Naive B cell (primary cell): ENCODE data around the gene MYEOV. TPM values are rescaled to one million over a fixed set of nuclear protein-coding genes. Genes with fewer than 3 reads are reported as not detected.
A peak's percentile ranks its signal among the peaks of the same experiment; 100 is the strongest.

Experiments used
- ATAC-seq, 2 donors: fragments of 150-1000 bp; cut with Tn5 transposase; 2 replicates each; pipeline ENCODE4 v1.10.0; 2021; ENCODE audit warnings: low read depth in 2 of 2, mild to moderate bottlenecking in 2 of 2, moderate library complexity in 2 of 2
- DNase-seq: peaks from one replicate; pipeline ENCODE4 v3.0.0; 2022
- H3K27ac Mint-ChIP-seq, 6 donors: one replicate each; pipeline ENCODE4 v1.8.0; 2020 to 2022; ENCODE audit warnings: mild to moderate bottlenecking in 6 of 6, mixed read lengths in 6 of 6, moderate library complexity in 5 of 6, inconsistent platforms in 2 of 6
- H3K27me3 Mint-ChIP-seq, 3 donors: one replicate each; pipeline ENCODE4 v1.8.0; 2021 to 2022; ENCODE audit warnings: mixed read lengths in 3 of 3, mild to moderate bottlenecking in 1 of 3
- H3K36me3 Mint-ChIP-seq, 2 donors: one replicate each; pipeline ENCODE4 v1.8.0; 2020 to 2022; ENCODE audit warnings: mixed read lengths in 2 of 2, inconsistent platforms in 1 of 2, mild to moderate bottlenecking in 1 of 2
- H3K4me1 Mint-ChIP-seq, 3 donors: one replicate each; pipeline ENCODE4 v1.8.0; 2020 to 2022; ENCODE audit warnings: mixed read lengths in 3 of 3, inconsistent platforms in 1 of 3, mild to moderate bottlenecking in 1 of 3, moderate library complexity in 1 of 3
- H3K4me3 Mint-ChIP-seq, 8 donors: one replicate each; pipeline ENCODE4 v1.8.0; 2020 to 2022; ENCODE audit warnings: mild to moderate bottlenecking in 8 of 8, mixed read lengths in 8 of 8, moderate library complexity in 8 of 8, inconsistent platforms in 2 of 8
- H3K9me3 Mint-ChIP-seq, 7 donors: one replicate each; pipeline ENCODE4 v1.8.0; 2020 to 2022; ENCODE audit warnings: mixed read lengths in 7 of 7, mild to moderate bottlenecking in 5 of 7, inconsistent platforms in 2 of 7, moderate library complexity in 1 of 7
- polyA plus RNA-seq, 6 donors: library from polyadenylated mRNA; unstranded; fragments of 300-500 nt; fragmentation: Illumina TruSeq; gene quantifications; one replicate each; pipeline ENCODE4 v1.2.3, GENCODE V29; 2021; ENCODE audit warnings: low read depth in 6 of 6

MYEOV gene
- polyA plus RNA-seq, 6 donors from 2014 or later: 0.25 TPM; not detected in 5

DNA sequence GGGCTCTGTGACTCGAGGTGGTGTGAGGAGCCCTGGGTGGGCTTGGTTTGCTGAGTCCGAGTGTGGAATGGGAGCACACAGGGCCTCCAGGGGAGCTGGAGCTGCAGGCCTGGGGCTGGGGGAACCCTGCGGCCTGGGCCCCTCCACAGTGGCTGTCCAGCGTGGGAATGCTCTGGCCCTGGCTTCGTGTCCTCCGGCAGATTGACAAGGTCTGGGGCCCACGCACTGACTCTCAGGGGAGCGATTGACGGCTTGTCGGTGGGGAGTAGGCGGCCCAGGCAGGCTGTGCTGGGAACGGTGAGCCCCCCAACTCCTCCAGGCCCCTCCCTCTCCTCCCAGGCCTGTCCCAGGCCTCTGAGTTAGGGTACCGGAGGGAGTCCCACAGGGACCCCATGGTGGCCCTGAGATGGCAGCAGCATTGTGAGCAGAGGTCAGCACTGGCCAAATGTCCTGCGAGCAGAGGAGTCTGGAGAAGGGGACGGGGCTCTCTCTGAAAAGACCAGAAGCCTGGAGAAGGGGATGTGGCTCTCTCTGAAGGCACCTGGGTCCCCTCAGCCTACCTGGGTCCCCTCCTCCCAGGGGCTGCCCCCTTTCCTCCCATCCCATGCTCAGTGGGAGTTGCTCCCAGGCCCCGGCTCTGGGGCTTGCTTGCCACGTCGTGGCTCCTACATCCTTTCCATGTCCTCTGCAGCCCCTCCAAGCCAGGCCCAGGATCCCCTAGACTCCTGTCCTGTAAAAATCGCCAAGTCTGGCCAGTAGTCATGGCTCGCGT, 23.8 kb upstream of the MYEOV start:
- H3K27ac Mint-ChIP-seq: no peak overlapping the region
- H3K4me1 Mint-ChIP-seq: peaks cover 0 to 2% (median 0%) of the 10 kb centered on the region in 3 donors
- no peak overlapping the region for H3K4me3 Mint-ChIP-seq
- DNase-seq (no peak), ATAC-seq (no peak)
- H3K27me3 Mint-ChIP-seq: peaks cover 4 to 12% (median 4%) of the 10 kb centered on the region in 3 donors
- no peaks in the 10 kb centered on the region for H3K36me3 Mint-ChIP-seq
- peaks cover 0 to 6% (median 0%) of the 10 kb centered on the region in 7 donors for H3K9me3 Mint-ChIP-seq

DNA sequence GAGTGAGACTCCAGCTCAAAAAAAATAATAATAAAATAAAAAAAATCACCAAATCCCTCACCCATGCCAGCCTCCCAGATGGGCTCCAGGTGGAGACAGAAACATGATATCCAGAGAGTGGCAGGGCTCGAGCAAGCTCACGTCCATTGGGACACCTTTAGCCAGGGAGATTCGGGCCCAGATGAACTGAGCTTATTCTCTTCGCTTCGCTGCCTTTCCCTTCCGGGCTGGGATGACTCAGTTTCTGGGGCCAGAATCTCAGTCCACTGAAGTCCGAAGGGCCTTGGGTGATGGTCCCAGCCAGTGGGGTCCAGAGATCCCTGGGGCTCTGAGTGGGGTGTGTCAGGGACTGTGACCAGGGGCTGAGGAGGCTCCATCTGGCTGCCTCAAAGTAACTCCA, 23.0 kb upstream of the MYEOV start:
- Mint-ChIP-seq H3K4me1 (peaks cover 0 to 2% (median 0%) of the 10 kb centered on the region in 3 donors), H3K4me3 (no peak overlapping the region), H3K27me3 (peaks cover 4 to 11% (median 11%) of the 10 kb centered on the region in 3 donors), H3K36me3 (no peaks in the 10 kb centered on the region), H3K27ac (peak overlapping the region in 1 of 6 donors; percentile 62), H3K9me3 (peaks cover 0 to 6% (median 0%) of the 10 kb centered on the region in 7 donors)
- ATAC-seq (no peak), DNase-seq (no peak)

DNA sequence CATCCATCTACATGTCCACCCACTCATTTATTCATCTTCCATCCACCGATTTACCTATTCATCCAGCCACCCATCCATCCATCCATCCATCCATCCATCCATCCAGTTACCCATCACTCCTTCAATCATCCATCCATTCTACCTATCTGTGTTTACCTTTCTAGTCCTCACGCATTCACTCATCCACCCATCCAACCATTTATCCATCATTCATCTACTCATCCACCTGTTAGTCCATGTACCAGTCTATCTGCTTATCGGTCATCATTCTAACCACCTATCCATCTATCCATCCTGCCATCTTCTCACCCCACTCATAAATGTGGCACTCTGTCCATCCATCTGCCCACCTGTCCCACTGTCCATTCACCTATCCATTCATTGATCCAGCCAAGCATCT, 21.9 kb upstream of the MYEOV start:
- ATAC-seq (no peak), DNase-seq (no peak)
- peaks cover 0 to 2% (median 0%) of the 10 kb centered on the region in 3 donors for H3K4me1 Mint-ChIP-seq
- peaks cover 4 to 11% (median 10%) of the 10 kb centered on the region in 3 donors for H3K27me3 Mint-ChIP-seq
- peaks cover 0 to 6% (median 0%) of the 10 kb centered on the region in 7 donors for H3K9me3 Mint-ChIP-seq
- no peaks in the 10 kb centered on the region for H3K36me3 Mint-ChIP-seq
- H3K27ac Mint-ChIP-seq: peak overlapping the region in 1 of 6 donors; percentile 0
- H3K4me3 Mint-ChIP-seq: no peak overlapping the region

DNA sequence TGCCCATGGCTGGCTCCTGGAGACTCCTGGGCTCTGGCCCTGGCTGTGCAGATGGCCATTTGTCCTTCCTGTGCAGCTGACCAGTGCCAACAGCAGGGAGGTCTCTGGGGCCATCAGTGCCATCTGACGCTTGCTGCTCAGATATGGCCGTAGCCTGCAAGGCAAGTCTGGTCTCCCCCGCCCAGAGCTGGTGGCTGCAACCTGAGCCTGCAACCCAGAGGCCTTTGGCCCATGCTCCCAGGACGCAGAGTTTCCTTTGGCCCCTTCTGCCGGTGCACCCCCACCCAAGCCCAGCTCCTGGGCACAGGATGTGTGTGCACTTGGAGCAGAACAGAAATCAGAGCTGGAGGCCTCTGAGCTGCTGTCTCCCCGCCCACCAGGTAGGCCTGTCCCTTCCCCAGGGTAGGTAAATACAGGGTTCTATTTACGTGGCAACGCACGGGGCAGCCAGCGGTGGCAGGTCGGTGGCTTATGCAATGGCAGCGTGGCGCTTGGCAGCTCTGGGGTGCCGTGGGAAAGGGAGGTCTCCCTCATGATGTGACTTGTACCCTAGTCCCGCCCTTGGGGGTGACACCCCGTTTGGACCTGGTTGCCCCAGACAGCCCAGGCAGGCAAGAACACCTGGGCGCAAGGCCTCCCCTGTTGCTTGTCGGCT, 21.0 kb upstream of the MYEOV start:
- Mint-ChIP-seq H3K9me3 (peaks cover 0 to 6% (median 0%) of the 10 kb centered on the region in 7 donors), H3K27ac (peak overlapping the region in 1 of 6 donors; percentile 37), H3K27me3 (peaks cover 4 to 11% (median 6%) of the 10 kb centered on the region in 3 donors), H3K36me3 (no peaks in the 10 kb centered on the region), H3K4me1 (peaks cover 0 to 5% (median 0%) of the 10 kb centered on the region in 3 donors), H3K4me3 (no peak overlapping the region)
- DNase-seq: no peak
- ATAC-seq: no peak

DNA sequence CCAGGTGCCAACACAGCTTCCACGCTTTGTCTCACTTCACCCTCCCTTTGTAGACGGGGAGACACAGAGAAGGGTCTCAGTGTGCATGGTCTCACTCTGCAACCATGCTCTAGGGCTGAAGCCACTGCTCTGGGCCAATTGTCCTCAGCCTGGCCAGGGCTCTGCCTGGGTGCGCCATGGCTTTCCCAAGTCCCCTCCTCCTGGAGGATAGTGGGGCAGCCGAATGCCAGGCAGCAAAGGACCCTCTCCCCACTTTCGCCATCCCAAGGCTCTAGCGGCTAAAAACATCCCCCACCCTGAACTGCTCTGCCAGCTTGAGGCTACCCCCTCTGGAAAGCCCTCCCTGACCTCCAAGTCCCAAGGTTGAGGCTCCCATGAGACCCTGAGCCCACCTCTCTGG, 20.4 kb upstream of the MYEOV start:
- no peak for ATAC-seq
- Mint-ChIP-seq H3K4me3 (peak overlapping the region in 1 of 8 donors; percentile 66), H3K27ac (no peak overlapping the region), H3K36me3 (no peaks in the 10 kb centered on the region), H3K9me3 (peaks cover 0 to 6% (median 0%) of the 10 kb centered on the region in 7 donors), H3K27me3 (peaks cover 4 to 11% (median 6%) of the 10 kb centered on the region in 3 donors), H3K4me1 (peaks cover 0 to 5% (median 0%) of the 10 kb centered on the region in 3 donors)
- DNase-seq: no peak

DNA sequence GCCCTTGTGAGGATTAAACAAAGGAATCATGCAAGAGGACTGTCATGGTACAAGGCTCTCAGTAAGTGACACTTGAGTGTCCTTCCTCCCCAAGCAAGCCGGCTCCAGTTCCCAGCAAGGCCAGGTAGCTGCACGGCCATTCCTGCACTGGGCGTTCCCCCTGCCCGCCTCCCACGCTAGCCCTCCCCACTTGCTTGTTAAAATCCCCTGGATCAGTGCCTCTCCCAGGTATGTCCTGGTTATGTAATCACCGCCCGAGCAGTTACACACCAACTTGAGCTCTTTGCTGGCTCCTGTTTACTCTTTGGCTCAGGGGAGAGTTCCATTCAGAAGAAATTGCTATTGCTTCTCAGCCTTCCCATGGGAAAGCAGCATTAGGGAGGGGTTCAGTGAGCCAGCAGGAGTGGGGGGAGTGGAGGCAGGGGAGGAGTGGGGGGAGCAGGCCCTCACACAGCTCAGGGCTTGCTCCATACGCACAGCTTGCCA, 19.4 kb upstream of the MYEOV start:
- H3K9me3 Mint-ChIP-seq: peaks cover 0 to 6% (median 0%) of the 10 kb centered on the region in 7 donors

DNA sequence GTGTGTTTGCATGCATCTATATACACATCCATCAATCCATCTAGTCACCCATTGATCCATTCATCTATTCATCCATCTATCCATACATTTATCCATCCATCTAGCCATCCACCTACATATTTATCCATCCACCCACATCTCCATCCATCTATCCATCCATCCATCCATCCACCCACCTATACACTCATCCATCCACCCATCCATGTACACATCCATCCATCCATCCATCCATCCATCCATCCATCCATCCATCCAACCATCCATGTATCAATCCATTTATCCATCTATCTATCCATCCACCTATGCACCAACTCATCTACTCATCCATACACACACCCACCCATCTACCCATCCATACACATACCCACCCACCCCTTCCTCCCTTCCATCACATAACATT, 18.8 kb upstream of the MYEOV start:
- H3K9me3 Mint-ChIP-seq: peaks cover 0 to 6% (median 0%) of the 10 kb centered on the region in 7 donors
- H3K4me3 Mint-ChIP-seq: no peak overlapping the region
- no peak for ATAC-seq
- peaks cover 0 to 5% (median 0%) of the 10 kb centered on the region in 3 donors for H3K4me1 Mint-ChIP-seq
- no peaks in the 10 kb centered on the region for H3K36me3 Mint-ChIP-seq
- no peak overlapping the region for H3K27ac Mint-ChIP-seq
- peaks cover 4 to 11% (median 6%) of the 10 kb centered on the region in 3 donors for H3K27me3 Mint-ChIP-seq
- DNase-seq: no peak

More for the DNA sequence above, 19.4 kb upstream of the MYEOV start:
- peaks cover 0 to 5% (median 0%) of the 10 kb centered on the region in 3 donors for H3K4me1 Mint-ChIP-seq
- no peak overlapping the region for H3K4me3 Mint-ChIP-seq
- H3K27me3 Mint-ChIP-seq: peaks cover 4 to 11% (median 6%) of the 10 kb centered on the region in 3 donors
- no peak overlapping the region for H3K27ac Mint-ChIP-seq
- no peaks in the 10 kb centered on the region for H3K36me3 Mint-ChIP-seq
- no peak for DNase-seq
- no peak for ATAC-seq

DNA sequence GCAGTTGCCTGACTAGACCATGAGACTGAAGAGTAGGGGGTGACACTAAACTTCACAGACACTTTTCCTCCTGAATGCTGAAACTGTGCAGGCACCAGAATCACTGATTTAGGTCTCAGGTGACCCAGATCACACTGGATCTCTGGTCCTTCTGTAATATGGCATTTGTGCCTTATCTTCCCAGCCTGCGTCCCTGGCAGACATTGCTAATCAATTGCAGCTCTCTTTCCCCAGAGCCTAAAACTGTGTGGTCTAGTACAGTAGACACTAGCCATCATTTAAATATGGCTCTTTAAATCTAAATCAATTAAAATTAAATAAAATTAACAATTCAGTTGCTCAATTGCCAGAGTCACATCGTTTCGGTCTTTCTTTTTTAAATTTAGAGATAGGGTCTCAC, 17.8 kb upstream of the MYEOV start:
- Mint-ChIP-seq H3K4me1 (peaks cover 0 to 4% (median 0%) of the 10 kb centered on the region in 3 donors), H3K4me3 (no peak overlapping the region), H3K27me3 (peaks cover 4 to 11% (median 6%) of the 10 kb centered on the region in 3 donors), H3K27ac (no peak overlapping the region), H3K36me3 (no peaks in the 10 kb centered on the region), H3K9me3 (peaks cover 0 to 6% (median 2%) of the 10 kb centered on the region in 7 donors)
- ATAC-seq: no peak
- DNase-seq: no peak

DNA sequence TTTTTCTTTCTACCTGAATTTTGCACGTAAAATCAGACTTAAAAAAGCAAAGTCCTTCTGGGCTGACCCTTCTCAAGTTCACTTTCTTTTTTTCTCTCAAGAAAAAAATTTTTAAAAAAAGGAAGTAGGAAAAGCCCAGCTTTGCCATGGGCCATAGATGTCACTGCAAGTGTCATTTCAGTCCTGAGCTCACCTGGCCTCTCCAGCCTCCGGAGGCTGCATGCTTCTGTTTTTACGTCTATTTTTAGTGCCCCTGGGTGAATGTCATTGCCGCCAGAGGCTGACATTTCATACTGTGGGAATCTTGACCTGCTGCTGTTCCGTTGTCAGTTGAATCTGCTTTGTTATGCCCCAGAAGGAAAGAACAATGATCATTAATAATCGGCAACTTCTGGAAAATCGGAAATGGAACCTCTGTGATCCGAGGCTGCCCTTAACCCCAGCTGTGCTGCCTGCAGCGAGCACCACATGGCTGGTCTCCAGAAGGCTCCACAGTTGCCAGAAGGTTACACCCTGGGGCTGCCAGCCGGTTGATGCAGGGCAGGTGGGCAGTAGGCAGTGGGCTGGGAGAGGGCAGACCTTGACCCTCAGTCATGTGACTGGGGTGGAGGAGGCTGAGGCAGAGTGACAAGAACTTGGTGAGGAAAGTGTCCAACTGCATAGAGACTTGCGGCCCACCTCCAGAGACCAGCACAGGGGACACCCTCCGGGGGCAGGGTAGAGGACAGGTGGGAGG, 16.7 kb upstream of the MYEOV start:
- Mint-ChIP-seq H3K9me3 (peaks cover 0 to 4% (median 1%) of the 10 kb centered on the region in 7 donors), H3K4me3 (no peak overlapping the region), H3K4me1 (peaks cover 0 to 4% (median 0%) of the 10 kb centered on the region in 3 donors), H3K27ac (no peak overlapping the region), H3K27me3 (peaks cover under 1 to 11% (median 6%) of the 10 kb centered on the region in 3 donors), H3K36me3 (no peaks in the 10 kb centered on the region)
- no peak for ATAC-seq
- DNase-seq: no peak

DNA sequence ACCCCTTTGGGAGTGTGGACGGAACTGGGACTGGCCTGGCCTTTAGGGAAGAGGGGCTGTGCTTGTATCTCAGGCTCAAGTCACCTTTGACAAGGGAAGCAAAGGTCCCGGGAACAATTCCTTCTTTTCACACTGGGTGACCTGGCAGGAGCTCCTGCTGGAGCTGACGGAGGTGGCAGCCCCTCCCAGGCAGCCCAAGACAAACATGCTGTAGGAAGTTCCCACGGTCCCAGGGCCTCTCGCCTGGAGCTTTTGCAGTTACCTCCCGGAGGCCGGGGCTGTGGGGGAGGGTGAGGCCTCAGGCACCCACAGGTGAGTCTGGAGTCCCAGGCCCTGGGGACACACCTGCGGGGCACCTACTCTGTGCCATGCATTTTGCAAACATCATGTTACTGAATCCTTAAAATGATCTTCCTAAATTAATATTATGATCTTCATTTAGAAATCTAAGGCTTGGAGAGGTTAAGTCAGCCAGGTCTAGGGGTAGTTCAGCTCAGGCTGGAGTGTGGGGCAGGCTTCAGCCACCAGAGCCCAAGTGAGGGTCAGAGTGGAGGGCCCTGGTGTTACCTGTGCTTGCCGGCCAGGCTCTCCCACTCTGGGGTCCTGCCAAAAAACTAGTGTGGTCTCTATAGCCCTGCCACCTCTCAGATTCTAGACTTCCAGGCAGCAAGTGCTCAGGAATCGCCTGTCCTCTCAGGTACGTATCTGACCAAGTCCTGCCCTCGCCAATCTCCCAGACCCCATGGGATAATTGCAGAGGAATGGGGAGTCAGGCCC, 15.7 kb upstream of the MYEOV start:
- peaks cover 0 to 4% (median 0%) of the 10 kb centered on the region in 3 donors for H3K4me1 Mint-ChIP-seq
- H3K36me3 Mint-ChIP-seq: no peaks in the 10 kb centered on the region
- no peak overlapping the region for H3K4me3 Mint-ChIP-seq
- H3K27me3 Mint-ChIP-seq: peaks cover 0 to 11% (median 6%) of the 10 kb centered on the region in 3 donors
- peaks cover 0 to 4% (median 0%) of the 10 kb centered on the region in 7 donors for H3K9me3 Mint-ChIP-seq
- DNase-seq: no peak
- no peak for ATAC-seq
- no peak overlapping the region for H3K27ac Mint-ChIP-seq

DNA sequence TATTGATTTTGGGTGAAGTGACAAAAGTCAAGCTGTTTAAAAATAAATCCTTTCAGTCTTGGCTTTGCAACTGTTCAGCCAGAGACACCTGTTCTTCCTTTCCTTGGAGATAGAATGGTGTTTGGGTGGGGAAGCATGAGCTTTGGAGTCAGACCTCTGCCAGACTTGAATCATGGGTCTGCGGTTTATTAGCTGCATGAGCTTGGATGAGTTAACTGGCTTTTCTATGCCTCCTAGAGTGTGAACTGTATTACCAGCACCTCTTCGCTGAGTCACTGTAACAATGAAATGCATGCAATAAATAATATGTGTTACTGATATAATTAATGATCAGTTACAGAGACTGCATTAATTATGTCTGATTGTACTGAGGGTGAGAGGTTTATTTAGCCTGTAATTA, 13.5 kb upstream of the MYEOV start:
- Mint-ChIP-seq H3K9me3 (peaks cover 0 to 4% (median 0%) of the 10 kb centered on the region in 7 donors), H3K27me3 (peaks cover 0 to 12% (median 9%) of the 10 kb centered on the region in 3 donors), H3K4me1 (peaks cover 0 to 4% (median 0%) of the 10 kb centered on the region in 3 donors), H3K36me3 (no peaks in the 10 kb centered on the region), H3K4me3 (no peak overlapping the region), H3K27ac (no peak overlapping the region)
- ATAC-seq: no peak
- no peak for DNase-seq

DNA sequence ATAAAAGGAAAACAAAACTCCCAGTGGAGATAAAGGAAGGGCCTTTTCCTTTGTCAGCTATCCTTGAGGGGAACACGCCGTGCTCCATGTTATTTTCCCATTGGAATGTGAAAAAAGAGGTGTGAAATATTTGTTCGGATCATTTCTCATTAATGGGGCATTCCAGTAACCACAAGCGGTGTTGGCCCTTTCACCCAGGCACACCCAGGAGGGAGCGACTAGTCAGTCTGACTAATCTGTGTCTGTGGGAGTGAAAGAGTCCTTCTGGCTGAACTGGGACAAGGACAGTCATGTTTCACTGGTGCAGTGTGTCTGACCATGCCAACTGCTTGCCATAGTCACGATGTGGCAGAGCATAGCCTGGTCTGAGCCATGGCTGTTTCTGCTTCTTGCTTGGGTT, 13.0 kb upstream of the MYEOV start:
- Mint-ChIP-seq H3K27ac (no peak overlapping the region), H3K4me1 (peaks cover 0 to 4% (median 0%) of the 10 kb centered on the region in 3 donors), H3K9me3 (peaks cover 0 to 3% (median 0%) of the 10 kb centered on the region in 7 donors), H3K4me3 (no peak overlapping the region), H3K27me3 (peaks cover 0 to 15% (median 14%) of the 10 kb centered on the region in 3 donors), H3K36me3 (no peaks in the 10 kb centered on the region)
- DNase-seq: no peak
- ATAC-seq: no peak
